Measurements from ENCODE around the gene DLAT.

Gene DLAT

GRCh38 chr11:112096194-112096593 lies 71.0 kb downstream of the DLAT start:
- Histone ChIP-seq H3K4me3 (ENCODE audit: low read depth in 1 of 2, low read length in 2 of 2) (no peak overlapping the region), H3K4me1 (ENCODE audit: control insufficient read depth in 1 of 2, insufficient read depth in 2 of 2, low read length in 2 of 2) (no peaks in the 10 kb centered on the region), H3K36me3 (ENCODE audit: control insufficient read depth in 1 of 2, insufficient read depth in 2 of 2, low read length in 2 of 2) (peaks cover 26 to 46% of the 10 kb centered on the region in 2 donors), H3K9me3 (ENCODE audit: control insufficient read depth in 1 of 2, low read length in 2 of 2) (no peaks in the 10 kb centered on the region), H3K27ac (ENCODE audit: low read length) (no peak overlapping the region), H3K27me3 (ENCODE audit: low read depth, low read length) (no peaks in the 10 kb centered on the region)

- Histone ChIP-seq H3K36me3 (ENCODE audit: control insufficient read depth in 1 of 2, insufficient read depth in 2 of 2, low read length in 2 of 2) (peaks cover 16 to 30% of the 10 kb centered on the region in 2 donors), H3K27ac (ENCODE audit: low read length) (no peak overlapping the region), H3K4me1 (ENCODE audit: control insufficient read depth in 1 of 2, insufficient read depth in 2 of 2, low read length in 2 of 2) (no peaks in the 10 kb centered on the region), H3K4me3 (ENCODE audit: low read depth in 1 of 2, low read length in 2 of 2) (no peak overlapping the region), H3K27me3 (ENCODE audit: low read depth, low read length) (no peaks in the 10 kb centered on the region), H3K9me3 (ENCODE audit: control insufficient read depth in 1 of 2, low read length in 2 of 2) (no peaks in the 10 kb centered on the region)
These were observed 72.7 kb downstream of the DLAT start for GRCh38 chr11:112097734-112098528.

GRCh38 chr11:112100462-112100861 lies 75.3 kb downstream of the DLAT start:
- Histone ChIP-seq H3K4me3 (ENCODE audit: low read depth in 1 of 2, low read length in 2 of 2) (no peak overlapping the region), H3K36me3 (ENCODE audit: control insufficient read depth in 1 of 2, insufficient read depth in 2 of 2, low read length in 2 of 2) (peaks cover 13 to 16% of the 10 kb centered on the region in 2 donors), H3K4me1 (ENCODE audit: control insufficient read depth in 1 of 2, insufficient read depth in 2 of 2, low read length in 2 of 2) (no peaks in the 10 kb centered on the region), H3K9me3 (ENCODE audit: control insufficient read depth in 1 of 2, low read length in 2 of 2) (no peaks in the 10 kb centered on the region), H3K27ac (ENCODE audit: low read length) (no peak overlapping the region), H3K27me3 (ENCODE audit: low read depth, low read length) (no peaks in the 10 kb centered on the region)

GRCh38 chr11:112103446-112103845 lies 78.2 kb downstream of the DLAT start:
- no peaks in the 10 kb centered on the region for H3K27me3 ChIP-seq (ENCODE audit: low read depth, low read length)
- no peaks in the 10 kb centered on the region for H3K4me1 ChIP-seq (ENCODE audit: control insufficient read depth in 1 of 2, insufficient read depth in 2 of 2, low read length in 2 of 2)
- H3K27ac ChIP-seq (ENCODE audit: low read length), result no peak overlapping the region
- H3K4me3 ChIP-seq (ENCODE audit: low read depth in 1 of 2, low read length in 2 of 2), result no peak overlapping the region
- peaks cover 0 to 8% of the 10 kb centered on the region in 2 donors for H3K36me3 ChIP-seq (ENCODE audit: control insufficient read depth in 1 of 2, insufficient read depth in 2 of 2, low read length in 2 of 2)
- H3K9me3 ChIP-seq (ENCODE audit: control insufficient read depth in 1 of 2, low read length in 2 of 2), result no peaks in the 10 kb centered on the region

- Histone ChIP-seq H3K4me1 (ENCODE audit: control insufficient read depth in 1 of 2, insufficient read depth in 2 of 2, low read length in 2 of 2) (no peaks in the 10 kb centered on the region), H3K27ac (ENCODE audit: low read length) (no peak overlapping the region), H3K9me3 (ENCODE audit: control insufficient read depth in 1 of 2, low read length in 2 of 2) (no peaks in the 10 kb centered on the region), H3K27me3 (ENCODE audit: low read depth, low read length) (no peaks in the 10 kb centered on the region), H3K4me3 (ENCODE audit: low read depth in 1 of 2, low read length in 2 of 2) (no peak overlapping the region), H3K36me3 (ENCODE audit: control insufficient read depth in 1 of 2, insufficient read depth in 2 of 2, low read length in 2 of 2) (peaks cover 0 to 8% of the 10 kb centered on the region in 2 donors)
These were observed 80.9 kb downstream of the DLAT start for GRCh38 chr11:112106070-112106469.

Data from muscle layer of duodenum (tissue), 2 donors.